IgD-negative memory B cell (primary cell): ENCODE data around the gene ZDHHC8. TPM values are rescaled to one million over a fixed set of nuclear protein-coding genes. Genes with fewer than 3 reads are reported as not detected.
"Not testable (repeated sequence)": the region's sequence is repeated elsewhere in the genome, so short reads cannot be mapped to it uniquely, and the experiment has no call there.

Source experiments
- H3K27ac Mint-ChIP-seq, 3 donors: one replicate each; pipeline ENCODE4 v1.8.0; 2020 to 2022; ENCODE audit warnings: mild to moderate bottlenecking in 3 of 3, mixed read lengths in 3 of 3, moderate library complexity in 1 of 3
- H3K27me3 Mint-ChIP-seq: one replicate; pipeline ENCODE4 v1.8.0; 2021; ENCODE audit warnings: mixed read lengths
- H3K36me3 Mint-ChIP-seq: one replicate; pipeline ENCODE4 v1.8.0; 2020; ENCODE audit warnings: mild to moderate bottlenecking, mixed read lengths
- H3K4me1 Mint-ChIP-seq, 3 donors: one replicate each; pipeline ENCODE4 v1.8.0; 2020 to 2022; ENCODE audit warnings: mixed read lengths in 3 of 3, mild to moderate bottlenecking in 1 of 3
- H3K4me3 Mint-ChIP-seq, 4 donors: one replicate each; pipeline ENCODE4 v1.8.0; 2020 to 2022; ENCODE audit warnings: mild to moderate bottlenecking in 4 of 4, mixed read lengths in 4 of 4, moderate library complexity in 3 of 4
- H3K9me3 Mint-ChIP-seq, 3 donors: one replicate each; pipeline ENCODE4 v1.8.0; 2020 to 2021; ENCODE audit warnings: mixed read lengths in 3 of 3, mild to moderate bottlenecking in 1 of 3
- polyA plus RNA-seq: library from polyadenylated mRNA; unstranded; fragments of 300-500 nt; fragmentation: Illumina TruSeq; gene quantifications from one replicate; pipeline ENCODE4 v1.2.3, GENCODE V29; 2021

The ZDHHC8 gene
- polyA plus RNA-seq, 1 donor from 2014 or later = 4.2 TPM

DNA sequence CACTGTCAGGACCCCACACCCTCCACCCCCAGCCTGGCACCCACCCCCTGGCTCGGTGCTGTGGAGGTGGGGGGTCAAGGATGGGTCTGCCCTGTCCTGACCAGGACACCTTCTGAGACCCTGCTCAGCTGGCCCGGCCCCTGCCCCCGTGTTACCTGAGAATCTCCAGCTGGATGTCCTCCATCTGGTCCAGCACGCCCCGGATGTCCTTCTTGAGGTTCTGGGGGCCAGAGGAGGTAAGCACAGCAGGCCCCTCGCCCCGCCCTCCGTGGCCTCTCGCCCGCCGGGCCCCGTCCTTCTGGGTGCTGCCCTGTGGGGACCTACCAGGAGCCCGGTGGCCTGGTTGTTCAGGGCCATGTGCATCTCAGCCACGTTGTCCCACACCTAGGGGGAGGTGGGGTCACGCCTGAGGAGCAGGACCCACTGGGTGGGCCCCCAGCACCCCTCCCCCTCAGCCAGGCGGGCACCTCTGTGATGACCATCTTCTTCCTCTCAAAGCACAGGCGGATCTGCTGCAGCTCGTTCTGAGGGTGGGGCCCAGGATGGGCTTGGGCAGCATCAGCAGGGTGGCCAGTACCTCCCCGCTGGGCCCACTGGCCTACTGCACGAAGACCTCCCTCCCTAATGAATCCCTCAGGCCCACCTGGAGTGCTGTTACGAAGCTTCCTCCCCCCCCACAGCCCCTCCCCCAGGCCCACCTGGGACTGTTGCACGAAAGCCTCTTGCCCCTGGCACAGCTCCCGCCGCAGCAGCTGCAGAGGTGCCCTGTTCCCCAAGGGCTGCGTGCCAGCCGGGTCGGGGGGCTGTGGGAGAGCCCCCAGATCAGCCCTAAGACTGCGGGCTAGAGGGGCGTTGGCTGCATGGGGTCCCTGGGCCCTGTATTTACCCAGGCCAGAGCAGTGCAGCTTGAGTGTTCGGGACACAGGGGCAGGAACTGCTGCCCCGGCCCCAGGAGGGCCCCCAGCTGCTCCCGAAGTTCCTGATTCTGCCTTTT is 17.9 kb downstream of the ZDHHC8 start:
- no peak overlapping the region for H3K4me3 Mint-ChIP-seq
- no peaks in the 10 kb centered on the region for H3K27me3 Mint-ChIP-seq
- peaks cover 0 to 3% (median 0%) of the 10 kb centered on the region in 3 donors for H3K4me1 Mint-ChIP-seq
- H3K27ac Mint-ChIP-seq = no peak overlapping the region
- H3K36me3 Mint-ChIP-seq = no peaks in the 10 kb centered on the region
- no peaks in the 10 kb centered on the region for H3K9me3 Mint-ChIP-seq

DNA sequence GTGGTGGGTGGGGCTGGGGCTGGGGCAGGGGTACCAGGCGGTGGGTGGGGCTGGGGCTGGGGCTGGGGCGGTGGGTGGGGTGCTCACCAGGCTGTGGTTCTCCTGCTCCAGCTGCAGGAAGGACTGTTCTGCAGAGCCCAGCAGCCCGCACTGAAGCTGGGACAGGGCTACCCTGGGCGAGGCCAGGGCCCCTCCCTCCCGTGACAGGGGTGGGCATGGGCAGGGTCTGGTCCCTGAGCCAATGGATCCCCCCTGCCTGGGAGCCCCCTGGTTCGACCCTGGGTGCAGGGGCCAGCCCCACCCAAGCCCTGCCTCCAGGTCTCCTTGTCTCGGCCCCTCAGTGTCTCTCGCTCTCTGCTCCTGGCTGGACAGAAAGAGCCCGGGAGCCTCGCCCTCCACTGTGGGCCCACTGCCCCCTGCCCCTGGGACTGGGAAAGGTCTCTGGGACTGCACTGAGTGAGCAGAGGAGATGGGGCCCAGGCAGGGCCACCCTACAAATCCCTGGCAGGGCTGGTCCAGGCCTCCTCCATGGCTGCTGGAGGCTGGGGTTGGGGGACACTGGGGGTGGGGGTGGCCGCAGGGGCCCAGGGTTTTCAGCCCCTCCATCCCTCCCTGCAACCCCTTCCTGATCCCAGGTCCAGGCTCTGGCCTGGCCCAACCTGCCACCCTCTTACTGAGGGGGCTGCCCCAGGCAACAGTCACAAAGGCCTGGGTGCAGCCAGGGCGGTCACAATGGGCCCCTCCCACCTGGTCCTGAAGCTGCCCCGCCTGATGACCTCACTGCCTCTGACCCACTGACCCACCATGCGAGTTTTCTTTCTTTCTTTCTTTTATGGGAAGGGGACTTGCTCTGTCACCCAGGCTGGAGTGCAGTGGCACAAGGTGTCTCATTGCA is 19.0 kb downstream of the ZDHHC8 start, which contains the start of gene CCDC188:
CCDC188 (minus strand) TSS at position 675 of the 895 bp plus-strand sequence; CDS start at position 606, 69 bp downstream.
- no peak within 1 kb of the TSS for H3K27ac Mint-ChIP-seq
- H3K4me3 Mint-ChIP-seq = no peak within 1 kb of the TSS
- H3K36me3 Mint-ChIP-seq = no peaks in the 10 kb centered on the region

GRCh38 chr22:20151276-20151588 is 19.6 kb downstream of the ZDHHC8 start:
- Mint-ChIP-seq H3K27me3 (no peaks in the 10 kb centered on the region), H3K4me1 (peaks cover 0 to 3% (median 0%) of the 10 kb centered on the region in 3 donors), H3K27ac (no peak overlapping the region), H3K4me3 (no peak overlapping the region), H3K9me3 (no peaks in the 10 kb centered on the region), H3K36me3 (no peaks in the 10 kb centered on the region)

More for the DNA sequence above, 19.0 kb downstream of the ZDHHC8 start, which contains the start of gene CCDC188:
- Mint-ChIP-seq H3K4me1 (peaks cover 0 to 3% (median 0%) of the 10 kb centered on the region in 3 donors), H3K27me3 (no peaks in the 10 kb centered on the region), H3K9me3 (no peaks in the 10 kb centered on the region)

DNA sequence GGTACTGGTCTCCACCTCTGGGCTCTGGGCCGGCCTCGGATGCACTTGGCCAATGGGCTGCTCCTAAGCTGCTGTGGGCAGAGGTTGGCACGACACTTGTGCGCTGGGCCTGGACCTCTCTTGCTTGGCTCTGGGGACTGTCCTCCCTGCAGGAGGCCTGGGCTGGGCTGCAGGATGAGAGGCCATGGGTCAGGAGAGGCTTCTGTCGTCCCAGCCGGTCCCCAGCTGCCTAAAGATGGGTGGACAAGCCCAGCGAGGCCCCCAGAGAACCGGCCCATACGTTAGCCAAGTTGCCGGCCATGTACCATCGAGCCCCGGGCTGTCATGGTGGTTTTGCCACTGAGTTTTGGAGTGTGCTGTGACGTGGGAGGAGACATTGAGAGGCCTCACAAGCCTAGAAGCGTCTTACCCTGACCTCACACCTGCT is 20.9 kb downstream of the ZDHHC8 start:
- Mint-ChIP-seq H3K27me3 (peaks cover 5% of the 10 kb centered on the region), H3K36me3 (no peaks in the 10 kb centered on the region), H3K27ac (no peak overlapping the region), H3K9me3 (no peaks in the 10 kb centered on the region), H3K4me1 (peaks cover 0 to 3% (median 0%) of the 10 kb centered on the region in 3 donors), H3K4me3 (no peak overlapping the region)

GRCh38 chr22:20153945-20154344 is 22.3 kb downstream of the ZDHHC8 start:
- H3K9me3 Mint-ChIP-seq = no peaks in the 10 kb centered on the region
- no peak overlapping the region for H3K4me3 Mint-ChIP-seq
- no peaks in the 10 kb centered on the region for H3K36me3 Mint-ChIP-seq
- H3K4me1 Mint-ChIP-seq = peaks cover 0 to 3% (median 0%) of the 10 kb centered on the region in 3 donors
- no peak overlapping the region for H3K27ac Mint-ChIP-seq
- peaks cover 5% of the 10 kb centered on the region for H3K27me3 Mint-ChIP-seq

GRCh38 chr22:20154602-20155187 is 23.1 kb downstream of the ZDHHC8 start:
- peaks cover 0 to 3% (median 0%) of the 10 kb centered on the region in 3 donors for H3K4me1 Mint-ChIP-seq
- H3K4me3 Mint-ChIP-seq = no peak overlapping the region
- H3K36me3 Mint-ChIP-seq = no peaks in the 10 kb centered on the region
- no peak overlapping the region for H3K27ac Mint-ChIP-seq
- H3K9me3 Mint-ChIP-seq = no peaks in the 10 kb centered on the region
- peaks cover 6% of the 10 kb centered on the region for H3K27me3 Mint-ChIP-seq

- Mint-ChIP-seq H3K9me3 (no peaks in the 10 kb centered on the region), H3K27me3 (peaks cover 8% of the 10 kb centered on the region), H3K27ac (no peak overlapping the region), H3K4me1 (peaks cover 0 to 3% (median 0%) of the 10 kb centered on the region in 3 donors), H3K4me3 (no peak overlapping the region), H3K36me3 (no peaks in the 10 kb centered on the region)
These were observed 23.9 kb downstream of the ZDHHC8 start for GRCh38 chr22:20155330-20156041.

DNA sequence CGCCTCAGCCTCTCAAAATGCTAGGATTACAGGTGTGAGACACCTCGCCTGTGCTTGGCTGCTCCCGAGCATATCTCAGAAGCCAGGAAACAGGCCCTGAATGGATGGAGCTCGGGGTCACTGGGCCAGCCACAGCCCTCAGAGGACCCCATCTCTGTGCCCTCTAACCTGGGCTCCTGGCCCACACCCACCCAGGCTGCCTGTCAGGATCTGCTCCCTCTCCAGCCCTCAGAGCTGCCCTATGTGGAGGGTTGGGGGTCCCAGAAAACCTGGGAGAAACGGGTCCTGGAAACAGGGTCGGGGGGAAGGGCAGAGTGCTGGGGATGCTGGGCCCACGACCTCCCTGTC is 24.4 kb downstream of the ZDHHC8 start:
- H3K27me3 Mint-ChIP-seq = peaks cover 8% of the 10 kb centered on the region
- peaks cover 0 to 3% (median 0%) of the 10 kb centered on the region in 3 donors for H3K4me1 Mint-ChIP-seq
- H3K9me3 Mint-ChIP-seq = no peaks in the 10 kb centered on the region
- H3K4me3 Mint-ChIP-seq = no peak overlapping the region
- no peak overlapping the region for H3K27ac Mint-ChIP-seq
- H3K36me3 Mint-ChIP-seq = no peaks in the 10 kb centered on the region

- Mint-ChIP-seq H3K4me1 (peaks cover 0 to 3% (median 0%) of the 10 kb centered on the region in 3 donors), H3K9me3 (no peaks in the 10 kb centered on the region), H3K4me3 (no peak overlapping the region), H3K36me3 (no peaks in the 10 kb centered on the region), H3K27ac (no peak overlapping the region), H3K27me3 (peaks cover 8% of the 10 kb centered on the region)
These were observed 25.2 kb downstream of the ZDHHC8 start for GRCh38 chr22:20156611-20157429.

- Mint-ChIP-seq H3K4me3 (no peak overlapping the region), H3K27ac (no peak overlapping the region), H3K27me3 (peaks cover 8% of the 10 kb centered on the region), H3K36me3 (no peaks in the 10 kb centered on the region), H3K4me1 (peaks cover 0 to 3% (median 0%) of the 10 kb centered on the region in 3 donors), H3K9me3 (no peaks in the 10 kb centered on the region)
These were observed 26.0 kb downstream of the ZDHHC8 start for GRCh38 chr22:20157430-20158183.

- H3K9me3 Mint-ChIP-seq = no peaks in the 10 kb centered on the region
- peaks cover 0 to 3% (median 0%) of the 10 kb centered on the region in 3 donors for H3K4me1 Mint-ChIP-seq
- H3K36me3 Mint-ChIP-seq = no peaks in the 10 kb centered on the region
- peaks cover 8% of the 10 kb centered on the region for H3K27me3 Mint-ChIP-seq
- H3K27ac Mint-ChIP-seq = no peak overlapping the region
- H3K4me3 Mint-ChIP-seq = no peak overlapping the region
These were observed 26.9 kb downstream of the ZDHHC8 start for GRCh38 chr22:20158391-20159036.

DNA sequence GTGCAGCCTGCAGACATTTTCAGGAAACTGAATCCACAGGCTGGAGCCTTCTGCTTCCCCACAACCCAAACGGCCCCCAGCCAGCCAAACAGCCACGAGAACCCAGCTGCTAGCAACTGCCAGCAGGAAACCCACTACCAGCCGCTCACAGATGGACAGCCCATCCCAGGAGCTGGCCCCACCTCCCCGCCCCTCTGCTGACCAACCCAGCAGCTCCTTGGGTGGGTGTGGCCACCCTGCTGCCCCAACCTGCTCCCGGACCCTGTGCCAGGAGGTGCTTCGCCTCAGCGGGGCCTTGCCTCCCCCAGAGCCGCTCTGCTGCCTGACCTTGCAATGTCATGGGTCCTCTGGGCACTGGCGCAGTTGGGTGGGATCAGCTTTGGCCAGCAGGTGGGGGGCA is 27.5 kb downstream of the ZDHHC8 start:
- peaks cover 8% of the 10 kb centered on the region for H3K27me3 Mint-ChIP-seq
- no peak overlapping the region for H3K27ac Mint-ChIP-seq
- peaks cover 0 to 3% (median 0%) of the 10 kb centered on the region in 3 donors for H3K4me1 Mint-ChIP-seq
- H3K36me3 Mint-ChIP-seq = no peaks in the 10 kb centered on the region
- no peaks in the 10 kb centered on the region for H3K9me3 Mint-ChIP-seq
- no peak overlapping the region for H3K4me3 Mint-ChIP-seq

GRCh38 chr22:20159531-20159930 is 27.9 kb downstream of the ZDHHC8 start:
- H3K27me3 Mint-ChIP-seq, H3K27ac Mint-ChIP-seq, H3K9me3 Mint-ChIP-seq, H3K4me1 Mint-ChIP-seq, H3K4me3 Mint-ChIP-seq, H3K36me3 Mint-ChIP-seq: not testable (repeated sequence)
